Measurements from ENCODE around the gene FBXO38.

- TF ChIP-seq, protein P1, sequence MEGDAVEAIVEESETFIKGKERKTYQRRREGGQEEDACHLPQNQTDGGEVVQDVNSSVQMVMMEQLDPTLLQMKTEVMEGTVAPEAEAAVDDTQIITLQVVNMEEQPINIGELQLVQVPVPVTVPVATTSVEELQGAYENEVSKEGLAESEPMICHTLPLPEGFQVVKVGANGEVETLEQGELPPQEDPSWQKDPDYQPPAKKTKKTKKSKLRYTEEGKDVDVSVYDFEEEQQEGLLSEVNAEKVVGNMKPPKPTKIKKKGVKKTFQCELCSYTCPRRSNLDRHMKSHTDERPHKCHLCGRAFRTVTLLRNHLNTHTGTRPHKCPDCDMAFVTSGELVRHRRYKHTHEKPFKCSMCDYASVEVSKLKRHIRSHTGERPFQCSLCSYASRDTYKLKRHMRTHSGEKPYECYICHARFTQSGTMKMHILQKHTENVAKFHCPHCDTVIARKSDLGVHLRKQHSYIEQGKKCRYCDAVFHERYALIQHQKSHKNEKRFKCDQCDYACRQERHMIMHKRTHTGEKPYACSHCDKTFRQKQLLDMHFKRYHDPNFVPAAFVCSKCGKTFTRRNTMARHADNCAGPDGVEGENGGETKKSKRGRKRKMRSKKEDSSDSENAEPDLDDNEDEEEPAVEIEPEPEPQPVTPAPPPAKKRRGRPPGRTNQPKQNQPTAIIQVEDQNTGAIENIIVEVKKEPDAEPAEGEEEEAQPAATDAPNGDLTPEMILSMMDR (IDR thresholded peaks at IDR 0.05): no peak
- no peak for TF ChIP-seq EZH2 (IDR thresholded peaks at IDR 0.05; ENCODE audit: borderline replicate concordance, insufficient read depth, low read depth, low read length, poor library complexity, severe bottlenecking)
Measured at GRCh38 chr5:148381906-148382305, 1.9 kb upstream of the FBXO38 start.
